GM19035 (cell line): Measurements from ENCODE around the gene CMIP.

Experiments
- ATAC-seq: cut with Tn5 transposase; IDR thresholded peaks from one replicate; pipeline ENCODE4 v1.9.1; 2021; ENCODE audit not compliant: unreplicated experiment

The CMIP gene

DNA sequence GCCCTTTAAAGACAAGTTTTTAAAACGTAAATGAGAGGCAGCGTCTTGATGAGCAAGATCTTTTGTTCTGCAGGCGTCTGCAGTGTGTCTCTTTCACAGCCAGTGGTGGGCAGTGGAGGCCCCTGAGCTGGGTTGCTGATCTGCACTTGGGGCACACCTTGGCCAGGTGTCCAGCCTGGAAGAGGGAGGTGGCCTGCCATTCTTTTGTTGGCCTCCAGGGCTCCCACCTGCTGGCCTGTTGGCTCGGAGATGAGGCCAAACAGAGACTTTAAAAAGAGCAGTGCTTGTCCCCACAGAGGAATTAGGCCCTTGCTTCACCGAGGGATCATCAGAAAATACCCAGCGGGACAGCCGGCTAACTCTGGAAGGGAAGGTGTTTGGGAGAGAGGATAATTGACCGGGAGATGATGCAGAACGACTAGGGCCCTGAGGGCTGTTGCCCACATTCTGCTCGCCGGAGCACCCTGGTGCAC, 188.6 kb downstream of the CMIP start:
- ATAC-seq: no peak

GRCh38 chr16:81633680-81634379, 189.2 kb downstream of the CMIP start:
- ATAC-seq: no peak

GRCh38 chr16:81634380-81635062, 189.9 kb downstream of the CMIP start:
- no peak for ATAC-seq

- ATAC-seq: no peak
These were observed 190.7 kb downstream of the CMIP start for GRCh38 chr16:81635063-81635937.

DNA sequence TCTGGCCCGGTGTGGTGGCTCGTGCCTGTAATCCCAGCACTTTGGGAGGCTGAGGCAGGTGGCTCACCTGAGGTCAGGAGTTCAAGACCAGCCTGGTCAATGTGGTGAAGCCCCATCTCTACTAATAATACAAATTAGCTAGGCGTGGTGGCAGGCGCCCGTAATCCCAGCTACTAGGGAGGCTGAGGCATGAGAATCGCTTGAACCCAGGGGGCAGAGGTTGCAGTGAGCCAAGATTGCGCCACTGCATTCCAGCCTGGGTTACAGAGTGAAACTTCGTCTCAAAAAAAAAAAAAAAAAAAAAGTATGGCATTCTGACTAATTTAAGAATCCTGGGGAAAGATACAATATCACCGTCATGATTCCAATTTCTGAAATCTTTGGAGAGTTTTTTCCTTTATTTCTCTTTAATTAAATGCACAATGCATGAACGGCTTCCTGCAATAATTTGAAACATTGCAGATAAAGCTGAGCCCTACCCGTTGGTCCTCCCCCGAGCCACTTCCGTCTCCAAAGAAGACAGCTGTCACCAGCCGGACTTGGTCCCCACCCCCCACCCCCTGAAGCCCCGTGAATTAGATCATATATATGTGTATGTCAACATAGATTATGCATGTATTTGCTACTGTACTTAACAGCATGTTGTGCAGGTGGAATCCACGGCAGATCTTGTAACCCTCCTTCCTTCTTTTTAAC, 191.8 kb downstream of the CMIP start:
- ATAC-seq: no peak

- ATAC-seq: no peak
These were observed 193.0 kb downstream of the CMIP start for GRCh38 chr16:81637336-81638235.

- no peak for ATAC-seq
These were observed 193.8 kb downstream of the CMIP start for GRCh38 chr16:81638286-81638945.

GRCh38 chr16:81639348-81639747, 194.7 kb downstream of the CMIP start:
- ATAC-seq: no peak

GRCh38 chr16:81639931-81640680, 195.5 kb downstream of the CMIP start:
- ATAC-seq: no peak

DNA sequence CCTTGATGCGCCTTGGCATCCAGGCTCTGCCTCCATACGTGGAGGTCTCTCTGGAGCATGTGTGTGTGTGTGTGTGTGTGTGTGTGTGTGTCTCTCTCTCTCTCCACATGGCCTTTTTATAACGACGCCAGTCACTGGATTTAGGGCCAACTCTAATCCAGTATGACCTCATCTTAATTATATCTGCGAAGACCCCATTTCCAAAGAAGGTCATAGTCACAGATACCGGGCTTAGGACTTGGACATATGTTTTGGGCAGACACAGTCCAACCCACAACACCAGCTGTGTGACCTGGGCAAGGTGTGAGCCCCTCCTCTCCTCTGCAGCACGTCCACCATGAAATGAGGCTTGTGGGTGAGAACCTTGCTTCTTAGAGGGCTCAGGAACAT, 196.1 kb downstream of the CMIP start:
- no peak for ATAC-seq

DNA sequence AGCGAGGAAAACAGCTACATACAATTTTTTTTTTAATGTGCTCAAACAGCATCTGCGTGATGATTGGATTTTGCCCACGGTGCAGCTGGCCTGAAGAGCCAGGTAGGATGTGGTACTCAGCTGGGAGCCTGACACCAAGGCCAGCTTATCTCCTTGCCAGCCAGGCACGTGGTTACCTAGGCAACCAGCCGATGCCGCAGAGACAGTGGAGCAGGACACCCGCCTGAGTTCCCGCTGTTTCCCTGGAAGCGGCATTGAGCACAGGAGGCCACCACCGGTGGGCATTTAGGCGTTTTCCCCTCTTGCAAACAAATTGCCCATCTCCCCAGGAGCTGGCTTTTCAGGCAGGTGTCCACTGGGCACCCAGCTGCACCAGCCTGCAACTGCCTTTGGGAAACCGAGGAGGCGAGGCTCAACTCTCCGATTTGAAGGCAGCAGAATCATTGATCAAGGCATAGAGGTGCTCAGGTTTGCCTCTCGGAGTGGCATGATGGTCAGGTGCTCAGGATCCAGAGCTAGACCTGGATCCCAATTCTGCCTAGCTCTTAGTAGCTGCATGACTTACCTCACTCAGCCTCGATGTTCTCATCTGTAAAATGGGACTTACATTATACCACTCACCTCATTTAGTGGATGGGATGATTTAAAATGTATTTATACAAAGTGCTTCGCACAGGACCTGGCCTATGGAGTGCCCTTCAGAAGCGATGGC, 196.9 kb downstream of the CMIP start:
- no peak for ATAC-seq

DNA sequence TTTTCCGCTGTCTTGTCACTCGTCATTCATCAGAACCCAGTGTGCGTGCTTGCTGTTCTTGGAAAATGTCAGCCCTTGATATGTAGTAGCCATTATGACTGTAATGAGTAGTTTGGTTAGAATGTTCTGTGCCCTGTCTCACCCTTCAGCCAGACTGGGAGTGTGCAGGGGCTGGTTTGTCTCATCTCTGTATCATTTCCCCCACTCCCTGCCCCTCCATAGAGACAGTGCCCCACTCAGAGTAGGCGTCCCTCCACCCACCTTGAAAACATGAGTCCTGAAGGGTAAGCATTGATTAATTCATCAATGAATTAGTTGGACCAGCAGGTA, 197.5 kb downstream of the CMIP start:
- ATAC-seq: no peak

DNA sequence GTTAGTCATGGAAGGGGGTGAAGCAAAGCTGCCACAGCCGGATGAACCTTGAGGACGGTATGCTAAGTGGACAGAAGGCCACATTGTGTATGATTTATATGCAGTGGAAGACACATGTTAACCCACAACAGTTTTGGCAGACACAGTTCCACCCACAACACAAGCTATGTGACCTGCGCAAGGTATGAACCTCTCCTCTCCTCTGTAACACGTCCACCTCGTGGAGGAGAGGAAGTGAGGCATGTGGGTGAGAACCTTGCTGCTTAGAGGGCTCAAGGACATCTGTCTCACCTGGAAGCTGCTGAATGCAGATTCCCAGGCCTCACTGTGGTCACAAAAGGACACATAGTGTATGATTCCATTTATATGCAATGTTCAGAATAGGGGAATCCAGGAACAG, 198.3 kb downstream of the CMIP start:
- ATAC-seq: no peak

DNA sequence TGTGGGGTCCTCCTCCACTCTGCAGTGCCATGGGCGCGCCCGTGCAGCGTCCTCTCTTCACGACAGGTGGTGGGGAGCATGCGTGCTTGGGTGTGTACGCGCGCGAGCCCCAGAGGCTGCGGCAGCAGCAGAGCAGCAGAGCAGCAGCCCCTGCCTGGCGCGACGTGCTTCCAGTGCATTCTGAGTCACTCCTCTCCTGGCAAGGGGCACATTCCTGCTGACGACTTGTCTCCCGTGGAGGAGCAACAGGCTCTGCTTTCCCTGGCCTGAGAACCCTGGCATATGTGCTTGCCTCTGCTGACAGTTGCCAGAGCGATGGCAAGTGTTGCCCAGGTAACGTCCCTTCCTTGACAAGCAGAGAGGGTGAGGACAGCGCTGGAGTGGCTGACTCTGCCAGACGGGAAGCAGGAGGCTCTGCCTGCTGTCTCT, 200.7 kb downstream of the CMIP start:
- ATAC-seq: no peak

- no peak for ATAC-seq
These were observed 201.3 kb downstream of the CMIP start for GRCh38 chr16:81645925-81646324.

DNA sequence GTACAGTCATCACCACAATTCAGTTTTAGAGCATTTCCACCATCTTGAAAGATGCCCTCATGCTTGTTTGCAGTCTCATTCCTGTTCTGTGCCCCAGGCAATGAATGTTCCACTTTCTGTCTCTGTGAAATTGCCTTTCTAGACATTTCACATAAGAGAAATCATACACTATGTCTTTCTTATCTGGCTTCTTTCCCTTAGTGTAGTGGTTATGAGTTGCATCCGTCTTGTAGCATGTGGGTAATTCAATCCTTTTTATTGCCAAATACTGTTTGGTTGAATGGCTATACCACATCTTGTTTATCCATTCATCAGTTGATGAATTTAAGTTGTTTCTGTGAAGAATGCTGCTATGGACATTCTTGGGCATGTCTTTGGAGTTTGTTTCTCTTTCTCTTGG, 202.0 kb downstream of the CMIP start:
- ATAC-seq: no peak

DNA sequence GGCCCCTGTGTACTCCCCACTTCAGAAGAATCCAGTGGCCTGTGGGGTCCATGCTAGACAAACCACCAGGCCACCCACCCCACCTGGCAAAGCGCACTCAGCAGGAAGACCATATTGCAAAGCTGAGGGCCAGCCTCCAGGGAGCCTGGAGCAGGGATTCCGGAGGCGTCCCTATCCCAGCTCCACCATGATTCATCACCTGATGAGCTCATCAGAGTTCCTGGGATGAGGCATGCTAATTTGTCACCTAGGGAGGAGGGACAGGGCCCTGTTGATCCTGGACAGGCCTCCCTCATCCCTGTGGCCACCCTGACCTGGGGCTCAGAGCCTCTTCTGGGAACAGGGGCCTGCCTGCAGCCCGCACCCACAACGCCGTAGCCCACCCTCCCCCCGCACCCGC, 202.9 kb downstream of the CMIP start:
- ATAC-seq: no peak

GRCh38 chr16:81649561-81650184, 205.1 kb downstream of the CMIP start:
- ATAC-seq: no peak
